Mammary epithelial cell (primary cell): ENCODE results near the gene TSPAN11.

Experiments used
- EZH2 ChIP-seq: IDR thresholded peaks from 2 replicates; pipeline ENCODE4 v1.6.1; 2012; ENCODE audit warnings: low read length, inconsistent platforms, borderline replicate concordance
- TF ChIP-seq, protein P1 (sequence below), 2 donors: IDR thresholded peaks in 1 of 2; conservative IDR thresholded peaks in 1 of 2; 2 replicates each; pipeline ENCODE4 v1.5.1; 2011 to 2012; ENCODE audit warnings: inconsistent platforms in 2 of 2, low read length in 2 of 2, mild to moderate bottlenecking in 2 of 2, control low read depth in 1 of 2, low read depth in 1 of 2; ENCODE audit not compliant: insufficient read depth in 1 of 2; ENCODE audit errors: extremely low read depth in 1 of 2

DNA sequence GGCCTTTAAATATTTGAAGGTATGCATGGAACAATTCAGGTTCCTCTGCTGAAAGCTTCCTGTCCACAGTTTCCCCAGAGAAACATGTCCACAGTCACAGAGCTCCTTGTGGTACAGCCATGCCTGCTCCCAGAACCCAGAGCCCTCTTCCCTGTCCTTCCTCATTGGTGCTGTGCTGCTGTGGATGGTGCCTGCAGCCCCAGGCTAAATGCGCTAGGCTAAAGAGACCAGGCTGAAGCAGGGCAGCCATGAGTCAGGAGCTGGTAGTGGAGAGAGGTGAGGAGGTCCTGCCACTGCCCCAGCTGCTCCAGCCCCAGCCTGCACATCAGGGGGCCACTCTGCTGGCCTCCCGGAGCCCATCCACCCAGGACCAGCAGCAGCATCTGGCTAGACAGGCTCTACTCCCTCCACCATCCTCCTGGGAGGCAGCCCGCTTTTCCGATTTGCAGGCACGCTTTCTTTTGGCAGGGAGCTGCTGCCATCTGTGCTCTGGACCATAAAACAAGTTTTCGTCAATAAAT is 81.8 kb downstream of the TSPAN11 start:
- TF ChIP-seq EZH2, result no peak
- TF ChIP-seq, protein P1, sequence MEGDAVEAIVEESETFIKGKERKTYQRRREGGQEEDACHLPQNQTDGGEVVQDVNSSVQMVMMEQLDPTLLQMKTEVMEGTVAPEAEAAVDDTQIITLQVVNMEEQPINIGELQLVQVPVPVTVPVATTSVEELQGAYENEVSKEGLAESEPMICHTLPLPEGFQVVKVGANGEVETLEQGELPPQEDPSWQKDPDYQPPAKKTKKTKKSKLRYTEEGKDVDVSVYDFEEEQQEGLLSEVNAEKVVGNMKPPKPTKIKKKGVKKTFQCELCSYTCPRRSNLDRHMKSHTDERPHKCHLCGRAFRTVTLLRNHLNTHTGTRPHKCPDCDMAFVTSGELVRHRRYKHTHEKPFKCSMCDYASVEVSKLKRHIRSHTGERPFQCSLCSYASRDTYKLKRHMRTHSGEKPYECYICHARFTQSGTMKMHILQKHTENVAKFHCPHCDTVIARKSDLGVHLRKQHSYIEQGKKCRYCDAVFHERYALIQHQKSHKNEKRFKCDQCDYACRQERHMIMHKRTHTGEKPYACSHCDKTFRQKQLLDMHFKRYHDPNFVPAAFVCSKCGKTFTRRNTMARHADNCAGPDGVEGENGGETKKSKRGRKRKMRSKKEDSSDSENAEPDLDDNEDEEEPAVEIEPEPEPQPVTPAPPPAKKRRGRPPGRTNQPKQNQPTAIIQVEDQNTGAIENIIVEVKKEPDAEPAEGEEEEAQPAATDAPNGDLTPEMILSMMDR (conservative IDR thresholded peaks at IDR 0.05 in 1 of 2, IDR thresholded peaks at IDR 0.05 in 1 of 2; ENCODE audit: extremely low read depth in 1 of 2, insufficient read depth in 1 of 2, low read depth in 1 of 2, low read length in 2 of 2), result no peak
